ENCODE measurements around the gene GTF3A.

DNA sequence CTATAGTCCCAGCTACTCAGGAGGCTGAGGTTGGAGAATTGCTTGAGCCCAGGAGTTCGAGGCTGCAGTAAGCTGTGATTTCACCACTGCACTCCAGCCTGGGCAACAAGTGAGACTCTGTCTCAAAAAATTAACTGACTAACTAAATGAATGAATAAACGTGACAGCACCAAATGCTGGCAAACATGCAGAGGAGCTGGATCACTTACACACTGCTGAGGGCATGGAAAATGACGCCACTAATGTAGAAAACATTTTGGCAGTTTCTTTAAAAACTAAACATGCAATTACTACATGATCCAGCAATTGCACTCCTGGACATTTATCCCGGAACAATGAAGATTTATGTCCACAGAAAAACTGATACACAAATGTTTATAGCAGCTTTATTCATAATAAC is 31.3 kb upstream of the GTF3A start:
- TF ChIP-seq, protein P1, sequence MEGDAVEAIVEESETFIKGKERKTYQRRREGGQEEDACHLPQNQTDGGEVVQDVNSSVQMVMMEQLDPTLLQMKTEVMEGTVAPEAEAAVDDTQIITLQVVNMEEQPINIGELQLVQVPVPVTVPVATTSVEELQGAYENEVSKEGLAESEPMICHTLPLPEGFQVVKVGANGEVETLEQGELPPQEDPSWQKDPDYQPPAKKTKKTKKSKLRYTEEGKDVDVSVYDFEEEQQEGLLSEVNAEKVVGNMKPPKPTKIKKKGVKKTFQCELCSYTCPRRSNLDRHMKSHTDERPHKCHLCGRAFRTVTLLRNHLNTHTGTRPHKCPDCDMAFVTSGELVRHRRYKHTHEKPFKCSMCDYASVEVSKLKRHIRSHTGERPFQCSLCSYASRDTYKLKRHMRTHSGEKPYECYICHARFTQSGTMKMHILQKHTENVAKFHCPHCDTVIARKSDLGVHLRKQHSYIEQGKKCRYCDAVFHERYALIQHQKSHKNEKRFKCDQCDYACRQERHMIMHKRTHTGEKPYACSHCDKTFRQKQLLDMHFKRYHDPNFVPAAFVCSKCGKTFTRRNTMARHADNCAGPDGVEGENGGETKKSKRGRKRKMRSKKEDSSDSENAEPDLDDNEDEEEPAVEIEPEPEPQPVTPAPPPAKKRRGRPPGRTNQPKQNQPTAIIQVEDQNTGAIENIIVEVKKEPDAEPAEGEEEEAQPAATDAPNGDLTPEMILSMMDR (IDR thresholded peaks at IDR 0.05): no peak
- no peak for TF ChIP-seq POLR2A (IDR thresholded peaks at IDR 0.05)

All from body of pancreas (tissue), 4 donors.